MM.1S (cell line): ENCODE results near the gene MIOX.

Experiments used
- DNase-seq: peaks from one replicate; pipeline ENCODE4 v3.0.0-alpha.2; 2015
- H2AFZ ChIP-seq: fragments of 300-600 bp; sonication (generic); 2 replicates; pipeline ENCODE4 v1.6.0; 2016; ENCODE audit warnings: antibody characterized with exemption, low read length
- H3F3A ChIP-seq: fragments of 300-600 bp; sonication (generic); 2 replicates; pipeline ENCODE4 v1.6.1; 2016; ENCODE audit warnings: mild to moderate bottlenecking, antibody characterized with exemption, low read length, moderate library complexity, mixed read lengths; ENCODE audit not compliant: insufficient read depth
- H3K27ac ChIP-seq: fragments of 300-600 bp; sonication (generic); 2 replicates; pipeline ENCODE4 v1.5.1; 2016; ENCODE audit warnings: mild to moderate bottlenecking, low read length
- H3K27me3 ChIP-seq: fragments of 300-600 bp; sonication (generic); replicated peaks from 2 replicates; pipeline ENCODE4 v1.6.0; 2016; ENCODE audit warnings: low read length; ENCODE audit not compliant: insufficient read depth
- H3K36me3 ChIP-seq: fragments of 300-600 bp; sonication (generic); replicated peaks from 2 replicates; pipeline ENCODE4 v1.6.1; 2016; ENCODE audit warnings: mild to moderate bottlenecking, low read length, mixed read lengths; ENCODE audit not compliant: insufficient read depth
- H3K4me1 ChIP-seq: fragments of 300-600 bp; sonication (generic); 2 replicates; pipeline ENCODE4 v1.6.1; 2016; ENCODE audit warnings: low read length, mixed read lengths
- H3K4me2 ChIP-seq: fragments of 300-600 bp; sonication (generic); 2 replicates; pipeline ENCODE4 v1.6.0; 2016; ENCODE audit warnings: low read depth, low read length
- H3K4me3 ChIP-seq: fragments of 300-600 bp; sonication (generic); 2 replicates; pipeline ENCODE4 v1.5.1; 2016; ENCODE audit warnings: low read length, mixed read lengths
- H3K79me2 ChIP-seq: fragments of 300-600 bp; sonication (generic); 2 replicates; pipeline ENCODE4 v1.6.1; 2016; ENCODE audit warnings: mixed run types, low read length, mixed read lengths
- H3K9ac ChIP-seq: fragments of 300-600 bp; sonication (generic); 2 replicates; pipeline ENCODE4 v1.6.1; 2016; ENCODE audit warnings: low read length, mixed read lengths
- H3K9me2 ChIP-seq: fragments of 300-600 bp; sonication (generic); replicated peaks from 2 replicates; pipeline ENCODE4 v1.6.1; 2016; ENCODE audit warnings: mild to moderate bottlenecking, low read length, mixed read lengths; ENCODE audit not compliant: insufficient read depth
- H3K9me3 ChIP-seq: fragments of 300-600 bp; sonication (generic); replicated peaks from 2 replicates; pipeline ENCODE4 v1.6.1; 2016; ENCODE audit warnings: mild to moderate bottlenecking, low read length, mixed read lengths; ENCODE audit not compliant: insufficient read depth
- H4K20me1 ChIP-seq: fragments of 300-600 bp; sonication (generic); 2 replicates; pipeline ENCODE4 v1.6.1; 2016; ENCODE audit warnings: mild to moderate bottlenecking, low read length, moderate library complexity, mixed read lengths; ENCODE audit not compliant: insufficient read depth
- CTCF ChIP-seq: fragments of 300-600 bp; sonication (generic); IDR thresholded peaks from 2 replicates; pipeline ENCODE4 v1.5.1; 2016; ENCODE audit warnings: antibody characterized with exemption, low read length, mixed read lengths
- EZH2 ChIP-seq: fragments of 300-600 bp; sonication (generic); optimal IDR thresholded peaks from 2 replicates; pipeline ENCODE3; 2017; ENCODE audit warnings: low read depth, mild to moderate bottlenecking, antibody characterized with exemption, low read length, mixed read lengths
- EZH2phosphoT487 ChIP-seq: fragments of 300-600 bp; sonication (generic); IDR thresholded peaks from 2 replicates; pipeline ENCODE4 v1.6.1; 2018; ENCODE audit warnings: antibody characterized with exemption, low read length

Gene MIOX

DNA sequence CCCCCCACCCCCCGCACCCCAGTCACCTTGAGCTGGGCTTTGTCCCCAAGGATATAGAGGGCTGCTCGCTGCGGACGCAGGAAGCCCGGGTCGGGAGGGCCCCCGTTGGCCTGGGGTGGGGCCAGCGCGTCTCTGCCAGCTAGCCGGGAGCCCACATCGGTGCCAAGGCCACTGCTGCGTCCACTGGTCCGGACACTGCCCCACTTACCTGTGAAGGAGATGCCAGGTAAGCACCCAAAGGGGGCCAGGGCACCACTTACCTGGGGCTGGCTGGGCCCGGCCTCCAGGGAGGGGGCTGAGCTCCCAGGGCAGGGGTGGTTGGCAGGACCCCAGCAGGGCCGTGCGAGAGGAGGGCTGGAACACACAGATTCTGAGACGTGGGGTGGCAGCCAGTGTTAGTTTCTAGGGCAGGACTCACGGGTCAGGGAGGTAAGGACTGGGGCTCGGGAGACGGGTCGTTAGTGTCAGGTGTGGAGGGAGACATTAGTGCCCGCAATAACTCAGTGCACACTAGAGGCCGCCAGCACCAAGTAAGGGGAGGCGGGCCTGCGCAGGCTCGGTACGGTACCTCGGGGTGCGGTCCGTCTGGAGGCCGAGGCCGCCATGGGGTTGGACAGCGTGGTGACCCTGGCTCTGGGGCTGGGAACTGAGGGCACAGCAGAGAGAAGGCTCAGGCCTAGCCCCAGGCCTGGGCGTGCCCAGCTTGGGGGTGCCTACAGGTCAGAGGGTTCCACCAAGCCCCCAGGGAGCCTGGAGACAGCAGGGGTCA is 30.0 kb upstream of the MIOX start:
- Histone ChIP-seq H3K9ac (no peak overlapping the region), H3K4me2 (no peak overlapping the region), H3K27ac (no peak overlapping the region), H3K9me2 (no peaks in the 10 kb centered on the region), H4K20me1 (no peaks in the 10 kb centered on the region), H3K4me1 (no peaks in the 10 kb centered on the region), H3K36me3 (no peaks in the 10 kb centered on the region), H3K27me3 (no peaks in the 10 kb centered on the region), H3K4me3 (no peak overlapping the region), H3F3A (no peaks in the 10 kb centered on the region), H3K9me3 (no peaks in the 10 kb centered on the region), H3K79me2 (no peaks in the 10 kb centered on the region), H2AFZ (no peak overlapping the region)
- TF ChIP-seq CTCF (peak; percentile 25), EZH2 (no peak), EZH2phosphoT487 (no peak)
- DNase-seq = no peak

DNA sequence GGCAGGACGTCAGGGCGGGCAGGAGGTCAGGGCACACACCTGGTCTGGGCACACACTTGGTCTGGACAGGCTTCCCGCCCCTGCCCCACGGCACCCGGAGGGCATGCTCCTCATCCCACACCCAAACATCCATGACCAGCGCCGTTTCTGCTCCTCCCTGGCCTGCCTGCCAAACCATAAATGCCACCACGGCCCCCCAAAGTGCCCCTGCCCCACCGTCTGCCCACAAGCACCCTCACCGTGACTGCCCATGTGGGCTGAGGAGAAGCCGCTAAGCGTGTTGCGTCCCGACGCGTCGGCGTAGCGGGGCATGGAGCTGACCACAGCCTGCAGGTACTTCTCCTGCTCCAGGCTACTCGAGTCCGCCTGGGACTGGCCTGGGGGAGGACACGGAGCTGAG is 27.6 kb upstream of the MIOX start:
- H3K9me2 ChIP-seq = no peaks in the 10 kb centered on the region
- H3K9ac ChIP-seq = no peak overlapping the region
- no peaks in the 10 kb centered on the region for H4K20me1 ChIP-seq
- H3K9me3 ChIP-seq = no peaks in the 10 kb centered on the region
- DNase-seq = no peak
- no peak for TF ChIP-seq EZH2
- TF ChIP-seq CTCF = no peak
- TF ChIP-seq EZH2phosphoT487 = no peak
- H3K79me2 ChIP-seq = no peaks in the 10 kb centered on the region
- H3K27me3 ChIP-seq = no peaks in the 10 kb centered on the region
- no peaks in the 10 kb centered on the region for H3K4me1 ChIP-seq
- no peak overlapping the region for H3K4me2 ChIP-seq
- H3K36me3 ChIP-seq = no peaks in the 10 kb centered on the region; the same call in none of the 2 replicates
- no peak overlapping the region for H3K27ac ChIP-seq
- no peak overlapping the region for H2AFZ ChIP-seq
- H3F3A ChIP-seq = no peaks in the 10 kb centered on the region
- H3K4me3 ChIP-seq = no peak overlapping the region

- DNase-seq = no peak
- Histone ChIP-seq H2AFZ (no peak overlapping the region), H4K20me1 (no peaks in the 10 kb centered on the region), H3K79me2 (no peaks in the 10 kb centered on the region), H3K9me2 (no peaks in the 10 kb centered on the region), H3K4me1 (no peaks in the 10 kb centered on the region), H3K4me2 (no peak overlapping the region), H3K4me3 (no peak overlapping the region), H3F3A (no peaks in the 10 kb centered on the region), H3K9me3 (no peaks in the 10 kb centered on the region), H3K36me3 (no peaks in the 10 kb centered on the region; the same call in none of the 2 replicates), H3K27me3 (no peaks in the 10 kb centered on the region), H3K27ac (no peak overlapping the region), H3K9ac (no peak overlapping the region)
- no peak for TF ChIP-seq CTCF
Observed at GRCh38 chr22:50459496-50460140, 27.0 kb upstream of the MIOX start.
